Endothelial cell of umbilical vein (primary cell): Measurements from ENCODE around the gene RAB11B. TPM values are rescaled to one million over a fixed set of nuclear protein-coding genes. Genes with fewer than 3 reads are reported as not detected.

Experiments used
- BruUV-seq: library from RNA; stranded (reverse); fragments of 400-500 nt; replicated peaks from 2 replicates; lab custom pipeline; 2021; lab: Mats Ljungman, UMichigan
- CTCF ChIA-PET: fragments of 300-600, 350-600 bp; sonication (Branson Sonifier 250); formaldehyde crosslinking; loops from one replicate; lab custom pipeline; 2021; ENCODE audit warnings: antibody characterized with exemption, inconsistent platforms; lab: Charles Lee
- POLR2A ChIA-PET: fragments of 300-600, 350-600 bp; sonication (Branson Sonifier 250); formaldehyde crosslinking; loops from one replicate; lab custom pipeline; 2021; ENCODE audit warnings: antibody characterized with exemption, inconsistent platforms; lab: Charles Lee
- DNase-seq: peaks from one replicate; pipeline ENCODE4 v3.0.0-alpha.2; 2011; ENCODE audit warnings: low read depth, low spot score
- FAIRE-seq: peaks from 2 replicates; lab custom pipeline; 2011; peaks lifted over from hg19 to GRCh38; lab: Jason Lieb, UNC
- H2AFZ ChIP-seq: 2 replicates; pipeline ENCODE4 v1.6.0; 2012; ENCODE audit warnings: low read depth, low read length, control low read depth, inconsistent platforms
- H3K27ac ChIP-seq: 2 replicates; pipeline ENCODE4 v1.5.1; 2011; ENCODE audit warnings: low read depth, mild to moderate bottlenecking, control low read depth, low read length, moderate library complexity; ENCODE audit not compliant: insufficient read depth
- H3K27me3 ChIP-seq, 2 experiments: 2 replicates each; pipeline versions ENCODE4 v1.6.0 to v1.6.1; 2011; ENCODE audit warnings: low read length in 2 of 2, mixed read lengths in 1 of 2; ENCODE audit not compliant: control insufficient read depth in 2 of 2, insufficient read depth in 2 of 2
- H3K36me3 ChIP-seq, 2 experiments: 2 replicates in 1 of 2; 3 replicates in 1 of 2; pipeline ENCODE4 v1.5.1; 2011; ENCODE audit warnings: low read length in 2 of 2, mild to moderate bottlenecking in 1 of 2, moderate library complexity in 1 of 2; ENCODE audit not compliant: control insufficient read depth in 2 of 2, insufficient read depth in 2 of 2; ENCODE audit errors: extremely low read depth in 1 of 2
- H3K4me1 ChIP-seq: 3 replicates; pipeline ENCODE4 v1.5.1; 2011; ENCODE audit warnings: mild to moderate bottlenecking, low read length; ENCODE audit not compliant: control insufficient read depth, insufficient read depth; ENCODE audit errors: extremely low read depth
- H3K4me2 ChIP-seq: 2 replicates; pipeline ENCODE4 v1.6.1; 2011; ENCODE audit warnings: low read length, control low read depth, mixed read lengths; ENCODE audit not compliant: insufficient read depth
- H3K4me3 ChIP-seq, 3 experiments: fragments of 200-600 bp in 1 of 3; sonication (generic), shearing (Covaris generic) in 1 of 3; replicated peaks in 1 of 3; 2 replicates each; pipeline ENCODE4 v1.5.1; 2011 to 2016; ENCODE audit warnings: control low read depth in 3 of 3, low read length in 3 of 3, mild to moderate bottlenecking in 2 of 3, inconsistent platforms in 1 of 3, low read depth in 1 of 3, moderate library complexity in 1 of 3; ENCODE audit not compliant: insufficient read depth in 1 of 3
- H3K79me2 ChIP-seq: 2 replicates; pipeline ENCODE4 v1.6.0; 2012; ENCODE audit warnings: low read length, inconsistent platforms; ENCODE audit not compliant: control insufficient read depth, insufficient read depth
- H3K9ac ChIP-seq: replicated peaks from 2 replicates; pipeline ENCODE3; 2011; ENCODE audit warnings: low read length, control low read depth; ENCODE audit not compliant: insufficient read depth; ENCODE audit errors: extremely low read depth
- H3K9me1 ChIP-seq: replicated peaks from 3 replicates; pipeline ENCODE4 v1.6.0; 2011; ENCODE audit warnings: mild to moderate bottlenecking, low read length; ENCODE audit not compliant: control insufficient read depth, insufficient read depth; ENCODE audit errors: extremely low read depth
- H3K9me3 ChIP-seq: replicated peaks from 2 replicates; pipeline ENCODE4 v1.5.1; 2012; ENCODE audit warnings: low read length, inconsistent platforms; ENCODE audit not compliant: control insufficient read depth, insufficient read depth
- H4K20me1 ChIP-seq: replicated peaks from 2 replicates; pipeline ENCODE3; 2011; ENCODE audit warnings: mild to moderate bottlenecking, low read length; ENCODE audit not compliant: control insufficient read depth, insufficient read depth; ENCODE audit errors: extremely low read depth
- CTCF ChIP-seq, 2 donors: IDR thresholded peaks; 1 replicate in 1 of 2; 2 replicates in 1 of 2; pipeline ENCODE4 v1.5.1; 2011; ENCODE audit warnings: low read length in 2 of 2, mild to moderate bottlenecking in 2 of 2, moderate library complexity in 2 of 2, control low read depth in 1 of 2, inconsistent platforms in 1 of 2, low read depth in 1 of 2; ENCODE audit not compliant: insufficient read depth in 1 of 2; ENCODE audit errors: extremely low read depth in 1 of 2
- EZH2 ChIP-seq: IDR thresholded peaks from 2 replicates; pipeline ENCODE4 v1.6.1; 2012; ENCODE audit warnings: borderline replicate concordance, low read depth, mild to moderate bottlenecking, moderate library complexity, low read length, inconsistent platforms; ENCODE audit not compliant: severe bottlenecking
- FOS ChIP-seq: IDR thresholded peaks from 2 replicates; pipeline ENCODE4 v1.6.1; 2011; ENCODE audit warnings: mild to moderate bottlenecking, low read length, moderate library complexity, borderline replicate concordance; ENCODE audit not compliant: insufficient read depth
- GATA2 ChIP-seq: IDR thresholded peaks from 2 replicates; pipeline ENCODE4 v1.7.0; 2011; ENCODE audit warnings: low read depth, mild to moderate bottlenecking, moderate library complexity, mixed read lengths, low read length; ENCODE audit not compliant: insufficient read length, insufficient read depth
- JUN ChIP-seq: IDR thresholded peaks from 2 replicates; pipeline ENCODE4 v1.6.1; 2011; ENCODE audit warnings: borderline replicate concordance, low read depth; ENCODE audit not compliant: insufficient read length, insufficient read depth
- MAX ChIP-seq: IDR thresholded peaks from 2 replicates; pipeline ENCODE4 v1.6.1; 2011; ENCODE audit not compliant: insufficient read depth, insufficient read length
- MYC ChIP-seq: IDR thresholded peaks from one replicate; pipeline ENCODE4 v1.6.1; 2011; ENCODE audit warnings: mild to moderate bottlenecking, low read depth, low read length
- POLR2A ChIP-seq: IDR thresholded peaks from 2 replicates; pipeline ENCODE4 v1.6.1; 2012; ENCODE audit warnings: low read depth, mild to moderate bottlenecking, control low read depth, low read length
- POLR2AphosphoS5 ChIP-seq: IDR thresholded peaks from 2 replicates; pipeline ENCODE4 v1.6.1; 2012; ENCODE audit warnings: low read depth, mild to moderate bottlenecking, control low read depth, low read length, moderate library complexity; ENCODE audit not compliant: insufficient read depth
- dilution Hi-C: fragments of 300-500 bp; cut with MboI; formaldehyde crosslinking; loops from one replicate; pipeline ENCODE4 v1.15.0; 2019; ENCODE audit warnings: low sequenced_read_pairs; ENCODE audit not compliant: extremely low pct_ligation_motif_present
- intact Hi-C: fragments of 100-400 bp; cut with micrococcal nuclease; formaldehyde crosslinking; loops from one replicate; pipeline ENCODE4 v1.10.0; 2022
- polyA plus RNA-seq, 4 experiments: library from polyadenylated mRNA; depleted of rRNA in 3 of 4; stranded (reverse) in 3 of 4; unstranded in 1 of 4; fragments of >200 nt; gene quantifications; 2 replicates each; pipeline versions ENCODE4 v1.2.1 to v1.2.3, GENCODE V29; 2011 to 2012; ENCODE audit warnings: missing spikeins in 1 of 4
- total RNA-seq: library from RNA; stranded (reverse); gene quantifications from 2 replicates; pipeline ENCODE4 v1.2.3, GENCODE V29; 2021

The RAB11B gene
- total and polyA plus RNA-seq, 2 donors (not counting 3 experiments of a cell fraction or from before 2014, with no cell fraction given) = 74.1 to 99.8 TPM

DNA sequence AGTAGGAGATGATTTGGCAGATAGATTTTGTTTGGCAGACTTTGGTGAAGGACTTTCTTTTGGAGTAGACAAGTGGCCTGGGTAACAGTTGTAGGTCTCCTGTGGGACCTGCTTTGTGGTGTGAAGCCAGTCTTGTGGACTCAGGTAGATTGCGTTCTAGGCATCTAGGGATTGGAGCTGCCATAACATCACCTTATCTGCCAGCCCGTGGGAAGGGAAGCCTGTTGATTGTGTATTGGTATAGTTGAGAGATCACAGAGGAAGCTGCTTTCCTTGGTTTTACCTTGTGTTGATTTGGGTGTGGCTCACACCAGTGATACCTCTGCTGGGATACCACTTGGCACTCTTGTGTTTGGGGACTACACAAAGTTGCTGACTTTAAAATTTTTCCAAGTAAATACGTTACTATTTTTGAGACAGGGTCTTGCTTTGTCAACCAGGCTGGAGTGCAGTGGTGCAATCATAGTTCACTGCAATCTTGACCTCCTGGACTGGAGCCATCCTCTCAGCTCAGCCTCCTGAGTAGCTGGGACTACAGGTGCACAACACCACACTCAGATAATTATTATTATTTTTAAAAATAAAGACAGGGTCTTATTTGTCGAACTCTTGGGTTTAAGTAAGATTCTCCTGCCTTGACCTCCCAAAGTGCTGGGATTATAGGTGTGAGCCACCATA, 62.4 kb downstream of the RAB11B start:
- BruUV-seq = no TSS peak
- DNase-seq (no peak), FAIRE-seq (no peak)
- TF ChIP-seq POLR2AphosphoS5 (no peak), MYC (no peak), EZH2 (no peak), MAX (no peak), GATA2 (no peak), JUN (no peak), CTCF (IDR thresholded peaks at IDR 0.05; ENCODE audit: extremely low read depth in 1 of 2, insufficient read depth in 1 of 2, low read depth in 1 of 2, low read length in 2 of 2) (no peak), FOS (no peak), POLR2A (no peak)
- H3K27ac ChIP-seq = no peak overlapping the region
- intact Hi-C loops (no loop called here), dilution Hi-C loops (no loop called here)
- no peak overlapping the region for H3K9ac ChIP-seq
- H3K9me1 ChIP-seq = no peaks in the 10 kb centered on the region
- H3K4me2 ChIP-seq = no peak overlapping the region
- peaks cover 36% of the 10 kb centered on the region for H4K20me1 ChIP-seq
- peaks cover 29% of the 10 kb centered on the region for H3K4me1 ChIP-seq
- H3K9me3 ChIP-seq = no peaks in the 10 kb centered on the region
- CTCF ChIA-PET = interaction anchor here (0.6 to 3.0 kb wide), 3 partner anchors 39 to 85 kb away, joined by 3 to 13 read pairs (median 4); partner anchors contain the start of gene MARCHF2
- H3K4me3 ChIP-seq = no peak overlapping the region
- no peak overlapping the region for H2AFZ ChIP-seq
- peaks cover 15 to 21% of the 10 kb centered on the region in 2 experiments for H3K36me3 ChIP-seq
- no peaks in the 10 kb centered on the region for H3K27me3 ChIP-seq
- H3K79me2 ChIP-seq = peaks cover 98% of the 10 kb centered on the region
- POLR2A ChIA-PET = interaction anchor here (0.6 kb wide), 1 partner anchor 286 kb away, joined by 3 read pairs; no protein-coding TSS in a partner anchor
